NCI-H2227 (cell line): ENCODE results near the gene TRAF2.

Source experiments
- DNase-seq: peaks from one replicate; lab custom pipeline; 2025; ENCODE audit not compliant: unreplicated experiment; lab: John Stamatoyannopoulos, UW

The TRAF2 gene

DNA sequence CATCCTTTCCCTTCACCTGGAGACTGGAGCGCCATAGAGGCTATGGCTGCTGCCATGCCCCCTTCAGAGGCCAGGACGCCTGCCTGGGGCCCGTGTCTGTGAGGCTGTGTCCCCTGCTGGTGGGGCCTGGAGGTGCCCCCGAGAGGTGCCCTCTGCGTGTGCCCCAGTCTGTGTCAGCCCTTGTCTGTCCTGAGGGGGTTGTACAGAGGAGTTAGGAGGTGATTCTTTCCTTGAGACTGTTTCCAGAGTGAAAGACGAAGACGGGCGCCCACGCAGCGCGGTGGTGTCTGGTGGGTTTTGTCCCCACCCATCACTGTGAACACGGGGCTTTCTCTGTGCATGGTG lies 24.6 kb downstream of the TRAF2 start:
- DNase-seq = no peak

DNA sequence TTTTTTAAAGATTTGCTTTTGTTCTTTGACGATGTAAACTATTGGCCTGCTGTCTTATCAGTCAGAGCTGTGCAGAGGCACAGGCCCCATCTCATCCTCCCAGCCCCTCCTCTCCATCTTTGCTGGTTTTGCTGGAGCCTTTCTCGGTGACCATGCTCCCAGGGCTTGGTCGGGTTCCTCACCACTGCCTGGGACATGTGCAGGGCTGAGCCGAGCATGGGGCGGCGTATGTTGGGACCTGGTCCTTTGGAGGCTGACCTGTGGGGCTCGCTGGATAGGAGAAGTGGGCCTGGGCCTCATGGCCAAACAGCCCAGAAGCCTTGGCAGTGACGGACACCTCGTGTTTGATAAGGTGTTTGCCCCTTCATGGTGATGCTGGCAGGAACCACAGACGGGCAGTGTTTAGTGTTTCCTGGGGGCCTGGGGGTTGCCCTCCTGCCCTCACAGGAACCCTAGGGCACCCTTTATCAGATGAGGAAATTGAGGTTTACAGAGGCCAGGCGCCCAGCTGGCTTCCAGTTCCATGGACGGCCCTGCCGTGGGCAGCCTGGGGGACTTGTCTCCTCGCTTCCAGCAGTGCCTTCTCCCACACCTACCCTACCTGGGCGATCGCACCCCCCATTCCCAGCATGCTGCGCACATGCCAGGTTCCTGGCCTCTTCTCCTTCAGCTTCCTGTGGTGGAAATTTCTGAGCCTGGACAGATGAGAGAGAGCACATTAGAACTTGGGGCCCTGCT lies 27.6 kb downstream of the TRAF2 start:
- no peak for DNase-seq

DNA sequence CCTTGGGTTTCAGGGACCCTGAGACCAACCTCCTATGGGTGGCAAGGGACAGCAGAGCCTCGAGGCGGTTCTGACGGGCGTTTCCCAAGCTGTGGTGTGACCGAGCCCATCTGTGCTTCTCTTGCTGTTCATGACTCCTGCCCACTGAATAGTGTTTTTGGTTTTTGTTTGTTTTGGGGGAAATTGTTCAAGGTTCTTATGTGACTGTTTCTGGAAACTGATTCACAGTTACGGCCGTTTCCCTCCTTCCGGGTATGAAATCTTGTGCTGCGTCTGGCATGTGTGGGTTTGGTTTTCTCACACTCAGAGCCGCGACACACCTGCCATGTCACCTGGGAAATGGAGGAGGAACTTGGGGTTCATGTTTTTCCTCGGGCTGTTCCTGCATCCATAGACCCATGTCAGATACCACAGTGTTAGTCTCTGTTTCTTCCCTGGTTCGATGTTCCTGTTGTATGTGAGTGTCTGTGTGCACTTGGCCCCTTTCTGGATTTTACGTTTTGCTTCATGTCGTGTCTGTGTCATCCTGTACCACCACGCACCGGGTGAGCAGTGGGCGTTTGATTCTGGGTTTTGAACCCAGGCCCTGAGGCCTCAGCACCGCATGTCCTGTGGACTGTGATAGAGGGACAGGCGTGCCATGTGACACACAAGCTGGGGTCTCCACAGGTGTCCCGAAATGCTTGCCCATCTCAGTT lies 29.5 kb downstream of the TRAF2 start:
- no peak for DNase-seq

DNA sequence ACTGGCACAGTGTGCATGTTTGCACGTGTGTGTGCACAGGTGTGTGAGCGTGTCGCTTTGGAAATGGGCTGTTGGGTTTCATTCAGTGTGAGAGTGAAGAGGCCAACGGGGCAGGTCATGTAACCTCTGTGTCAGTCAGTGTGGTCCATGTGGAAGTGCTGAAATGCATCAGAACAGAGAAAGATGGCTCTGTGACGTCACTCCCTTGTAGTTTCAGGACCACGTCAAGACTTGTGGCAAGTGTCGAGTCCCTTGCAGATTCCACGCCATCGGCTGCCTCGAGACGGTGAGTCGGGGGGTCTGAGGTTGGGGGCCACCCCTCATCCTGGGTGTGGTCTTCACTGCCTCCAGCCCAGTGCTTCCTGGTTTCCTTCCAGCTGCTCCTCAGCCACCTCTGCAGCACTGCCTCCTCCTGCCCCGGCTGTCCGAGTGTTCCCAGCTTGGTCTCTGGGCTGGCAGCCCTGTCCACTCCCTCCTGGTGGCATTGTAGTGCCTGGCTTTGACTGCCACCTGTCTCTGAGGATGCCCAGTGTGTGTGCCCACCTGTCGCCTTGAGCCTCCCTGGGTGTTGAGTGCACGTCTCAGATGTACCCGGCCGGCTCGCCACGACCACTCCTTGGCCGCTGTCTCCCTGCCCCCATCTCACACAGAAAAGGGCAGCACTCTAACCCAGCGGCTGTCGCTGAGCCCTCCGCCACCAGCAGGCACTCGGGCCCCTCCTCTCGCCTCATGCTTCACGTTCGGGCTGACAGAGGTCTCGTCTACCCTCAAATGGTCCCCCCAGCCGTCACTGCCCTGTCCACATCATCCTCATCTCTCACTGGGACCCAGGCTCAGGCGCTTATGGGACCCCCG lies 30.2 kb downstream of the TRAF2 start:
- no peak for DNase-seq

DNA sequence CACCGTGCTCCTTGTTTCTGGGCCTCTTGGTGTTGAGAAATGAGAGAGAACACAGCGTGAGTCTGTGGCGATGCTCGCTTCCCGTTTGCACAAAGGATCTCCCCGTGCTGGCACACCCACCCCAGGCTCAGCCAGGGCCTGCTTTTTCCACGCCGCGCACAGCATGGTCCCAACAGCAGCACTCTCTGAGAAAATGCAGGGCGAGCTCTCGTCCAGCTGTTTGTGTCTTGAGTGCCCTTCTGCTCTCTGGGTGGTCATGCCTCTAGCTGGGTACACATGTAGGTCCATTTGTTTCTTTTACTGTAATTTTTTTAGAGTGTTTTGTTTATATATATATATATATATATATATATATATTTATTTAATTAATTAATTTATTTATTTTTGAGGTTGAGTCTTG lies 31.6 kb downstream of the TRAF2 start:
- no peak for DNase-seq

DNA sequence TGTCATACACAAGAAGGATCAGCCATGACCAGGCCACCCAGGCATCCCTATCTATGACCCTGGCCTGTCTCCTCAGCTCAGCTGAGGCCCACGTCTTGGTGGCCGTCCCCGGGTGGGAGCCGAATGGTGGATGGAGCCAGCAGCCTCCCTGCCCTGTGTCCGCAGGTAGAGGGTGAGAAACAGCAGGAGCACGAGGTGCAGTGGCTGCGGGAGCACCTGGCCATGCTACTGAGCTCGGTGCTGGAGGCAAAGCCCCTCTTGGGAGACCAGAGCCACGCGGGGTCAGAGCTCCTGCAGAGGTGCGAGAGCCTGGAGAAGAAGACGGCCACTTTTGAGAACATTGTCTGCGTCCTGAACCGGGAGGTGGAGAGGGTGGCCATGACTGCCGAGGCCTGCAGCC lies 33.8 kb downstream of the TRAF2 start:
- DNase-seq = no peak

DNA sequence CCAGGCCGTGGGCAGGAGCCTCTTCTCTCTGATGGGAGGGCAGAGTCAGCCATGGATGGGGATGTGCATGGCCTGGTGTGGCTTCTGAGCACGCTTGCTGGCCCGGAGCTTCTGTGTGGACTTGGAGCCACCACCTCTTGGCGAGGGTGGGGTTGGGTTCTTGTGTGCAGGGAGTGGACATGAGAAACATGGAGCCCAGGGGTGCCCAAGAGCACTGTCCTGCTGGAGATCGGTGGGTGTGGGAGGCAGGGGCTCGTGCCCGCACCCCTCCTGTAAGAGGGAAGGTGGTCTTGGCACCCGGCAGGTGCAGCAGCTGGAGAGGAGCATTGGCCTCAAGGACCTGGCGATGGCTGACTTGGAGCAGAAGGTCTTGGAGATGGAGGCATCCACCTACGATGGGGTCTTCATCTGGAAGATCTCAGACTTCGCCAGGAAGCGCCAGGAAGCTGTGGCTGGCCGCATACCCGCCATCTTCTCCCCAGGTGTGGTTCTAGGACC lies 34.5 kb downstream of the TRAF2 start:
- DNase-seq = no peak

DNA sequence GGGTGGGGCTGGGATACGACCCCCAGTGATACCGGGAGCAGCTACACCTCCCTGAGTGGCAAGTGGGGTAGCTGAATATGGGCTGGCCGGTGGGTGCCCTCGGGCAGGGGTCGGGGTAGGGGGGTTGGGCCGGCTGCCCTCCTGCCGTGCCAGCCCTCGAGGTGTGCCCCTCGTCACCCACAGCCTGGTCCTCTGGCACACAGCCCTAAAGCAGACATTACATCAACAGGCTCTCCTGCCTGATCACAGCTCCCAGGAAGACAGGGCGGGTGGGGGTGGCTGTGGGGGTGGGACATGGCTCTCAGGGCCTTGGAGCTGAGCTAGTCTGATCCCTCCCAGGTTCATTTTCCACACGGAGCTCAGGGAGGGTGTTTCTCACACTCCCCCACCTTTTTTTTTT lies 35.0 kb downstream of the TRAF2 start:
- DNase-seq = no peak

DNA sequence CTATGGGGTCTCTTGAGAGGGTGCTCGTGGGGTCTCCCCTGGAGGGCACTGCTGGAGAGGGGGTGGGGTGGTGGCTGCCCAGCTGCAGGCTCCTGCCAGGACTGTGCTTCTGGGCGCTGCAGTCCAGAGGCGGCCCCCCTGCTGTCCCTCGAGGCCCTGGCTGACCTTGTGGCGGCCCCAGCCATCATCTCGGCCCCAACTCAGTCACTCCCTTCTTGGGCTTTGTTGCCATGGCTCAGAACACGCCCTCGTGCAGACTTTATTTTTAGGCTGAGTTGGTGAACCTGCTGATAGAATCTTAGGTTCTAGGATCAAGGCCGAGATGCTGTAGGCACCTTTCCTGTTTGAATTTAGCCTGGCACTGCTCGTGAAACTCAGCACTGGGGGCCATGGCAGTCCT lies 35.4 kb downstream of the TRAF2 start:
- no peak for DNase-seq

DNA sequence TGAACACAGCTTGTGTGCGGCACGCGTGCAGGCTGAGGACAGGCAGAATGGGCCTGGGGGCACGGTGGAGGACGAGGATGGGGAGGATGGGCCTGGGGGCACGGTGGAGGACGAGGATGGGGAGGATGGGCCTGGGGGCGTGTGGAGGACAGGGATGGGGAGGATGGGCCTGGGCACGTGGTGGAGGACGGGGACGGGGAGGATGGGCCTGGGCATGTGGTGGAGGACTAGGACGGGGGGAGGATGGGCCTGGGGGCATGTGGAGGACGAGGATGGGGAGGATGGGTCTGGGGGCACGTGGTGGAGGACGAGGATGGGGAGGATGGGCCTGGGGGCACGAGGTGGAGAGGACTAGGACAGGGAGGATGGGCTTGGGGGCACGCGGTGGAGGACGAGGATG lies 36.2 kb downstream of the TRAF2 start:
- no peak for DNase-seq

DNA sequence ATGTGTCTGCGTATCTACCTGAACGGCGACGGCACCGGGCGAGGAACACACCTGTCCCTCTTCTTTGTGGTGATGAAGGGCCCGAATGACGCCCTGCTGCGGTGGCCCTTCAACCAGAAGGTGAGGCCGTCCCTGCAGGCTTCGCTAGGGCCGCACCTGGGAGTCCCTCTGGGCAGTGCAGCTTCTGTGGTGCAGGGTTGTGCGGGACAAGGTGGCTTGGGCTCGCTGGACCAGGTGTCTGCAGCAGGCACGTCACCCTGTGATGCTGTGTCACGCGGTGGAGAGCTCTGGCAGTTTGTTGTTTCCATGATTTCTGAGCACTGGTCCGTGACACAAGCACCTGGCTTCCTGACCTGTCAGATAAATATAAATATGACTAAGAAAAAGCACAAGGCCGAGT lies 37.6 kb downstream of the TRAF2 start:
- DNase-seq = no peak

DNA sequence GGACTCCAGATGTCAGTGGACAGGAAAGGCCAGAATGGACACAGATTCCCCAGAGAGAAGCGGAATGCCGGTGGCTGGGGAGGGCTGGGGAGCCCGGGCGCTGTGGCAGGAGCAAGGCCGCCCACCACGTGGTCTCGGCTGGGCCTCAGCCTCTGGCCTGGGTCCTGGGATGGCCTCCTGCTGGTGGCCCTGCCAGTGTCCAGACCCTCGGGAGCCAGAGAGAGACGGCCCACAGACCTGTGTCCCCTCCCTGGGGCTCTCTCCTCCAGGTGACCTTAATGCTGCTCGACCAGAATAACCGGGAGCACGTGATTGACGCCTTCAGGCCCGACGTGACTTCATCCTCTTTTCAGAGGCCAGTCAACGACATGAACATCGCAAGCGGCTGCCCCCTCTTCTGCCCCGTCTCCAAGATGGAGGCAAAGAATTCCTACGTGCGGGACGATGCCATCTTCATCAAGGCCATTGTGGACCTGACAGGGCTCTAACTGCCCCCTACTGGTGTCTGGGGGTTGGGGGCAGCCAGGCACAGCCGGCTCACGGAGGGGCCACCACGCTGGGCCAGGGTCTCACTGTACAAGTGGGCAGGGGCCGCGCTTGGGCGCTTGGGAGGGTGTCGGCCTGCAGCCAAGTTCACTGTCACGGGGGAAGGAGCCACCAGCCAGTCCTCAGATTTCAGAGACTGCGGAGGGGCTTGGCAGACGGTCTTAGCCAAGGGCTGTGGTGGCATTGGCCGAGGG lies 39.3 kb downstream of the TRAF2 start:
- DNase-seq = no peak

DNA sequence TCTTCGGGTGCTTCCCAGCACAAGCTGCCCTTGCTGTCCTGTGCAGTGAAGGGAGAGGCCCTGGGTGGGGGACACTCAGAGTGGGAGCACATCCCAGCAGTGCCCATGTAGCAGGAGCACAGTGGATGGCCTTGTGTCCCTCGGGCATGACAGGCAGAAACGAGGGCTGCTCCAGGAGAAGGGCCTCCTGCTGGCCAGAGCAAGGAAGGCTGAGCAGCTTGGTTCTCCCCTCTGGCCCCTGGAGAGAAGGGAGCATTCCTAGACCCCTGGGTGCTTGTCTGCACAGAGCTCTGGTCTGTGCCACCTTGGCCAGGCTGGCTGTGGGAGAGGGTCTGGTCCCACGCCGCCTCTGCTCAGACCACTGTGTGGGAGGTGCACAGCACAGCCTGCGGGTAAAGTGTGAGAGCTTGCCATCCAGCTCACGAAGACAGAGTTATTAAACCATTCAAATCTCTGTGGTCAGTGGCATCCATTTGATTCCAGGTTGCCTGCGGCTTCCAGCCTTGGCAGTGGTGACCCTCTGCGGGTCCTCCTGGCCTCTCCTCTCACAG lies 39.9 kb downstream of the TRAF2 start:
- no peak for DNase-seq

DNA sequence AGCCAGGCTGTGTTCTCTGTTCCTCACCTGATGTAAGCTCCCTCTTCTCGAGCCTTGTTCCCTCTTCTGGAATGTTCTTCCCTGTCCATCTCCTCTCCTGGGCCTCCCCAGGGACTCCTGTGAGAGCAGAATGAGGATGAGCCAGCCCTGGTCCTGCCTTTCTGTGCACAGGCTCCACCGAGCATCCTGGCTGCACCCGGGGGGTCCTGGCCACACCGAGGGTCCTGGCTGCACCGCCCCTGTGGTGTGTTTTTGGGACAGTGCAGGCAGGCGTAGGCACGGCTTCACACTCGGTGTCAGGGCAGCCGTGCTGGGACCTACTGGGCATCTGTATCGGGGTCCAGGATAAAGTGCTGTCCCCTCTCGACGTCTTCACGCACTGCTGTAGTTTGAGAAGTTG lies 40.4 kb downstream of the TRAF2 start:
- no peak for DNase-seq

DNA sequence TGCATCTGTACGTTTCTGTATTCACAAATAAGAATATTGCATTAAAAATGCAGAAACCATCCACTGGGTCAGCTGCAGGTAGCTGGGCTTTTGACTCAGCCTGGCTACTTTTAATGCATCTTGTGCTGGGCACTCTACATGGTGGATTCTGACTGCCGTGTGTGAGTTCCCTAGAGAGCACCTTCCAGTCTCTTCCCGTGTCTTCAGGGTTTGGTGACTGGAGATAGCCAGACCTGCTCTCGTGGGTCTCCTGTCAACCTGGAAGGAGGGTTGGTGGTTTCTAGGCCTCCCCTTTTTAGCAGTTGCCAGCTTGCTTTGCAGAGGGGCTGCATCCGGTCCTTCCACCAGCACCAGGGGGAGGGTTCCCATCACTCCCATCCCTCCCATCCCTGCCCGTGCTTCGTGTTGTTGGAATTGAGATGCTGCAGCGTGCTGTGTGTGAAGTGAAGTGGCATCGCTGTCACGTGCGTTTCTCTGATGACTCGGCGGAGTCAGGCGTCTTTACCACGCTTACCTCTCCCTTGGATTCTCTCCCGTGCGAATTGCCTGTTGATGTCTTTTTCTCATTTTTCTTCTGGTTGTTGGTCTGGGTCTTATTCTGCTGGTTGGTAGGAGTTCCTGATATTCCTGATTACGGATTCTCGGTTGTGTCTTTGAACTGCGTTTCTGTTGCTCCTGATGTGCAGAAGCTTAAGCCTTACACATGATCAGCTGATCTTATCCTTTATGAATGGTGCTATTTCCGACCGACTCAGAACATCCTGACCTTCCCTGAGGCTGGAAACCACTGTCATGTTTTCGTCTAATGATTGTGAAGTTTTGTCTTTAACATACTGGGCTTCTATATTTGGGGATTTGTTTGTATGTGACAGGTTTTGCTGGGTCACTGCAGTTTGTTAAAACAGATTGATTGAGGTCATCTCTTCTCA lies 41.3 kb downstream of the TRAF2 start:
- DNase-seq = no peak

DNA sequence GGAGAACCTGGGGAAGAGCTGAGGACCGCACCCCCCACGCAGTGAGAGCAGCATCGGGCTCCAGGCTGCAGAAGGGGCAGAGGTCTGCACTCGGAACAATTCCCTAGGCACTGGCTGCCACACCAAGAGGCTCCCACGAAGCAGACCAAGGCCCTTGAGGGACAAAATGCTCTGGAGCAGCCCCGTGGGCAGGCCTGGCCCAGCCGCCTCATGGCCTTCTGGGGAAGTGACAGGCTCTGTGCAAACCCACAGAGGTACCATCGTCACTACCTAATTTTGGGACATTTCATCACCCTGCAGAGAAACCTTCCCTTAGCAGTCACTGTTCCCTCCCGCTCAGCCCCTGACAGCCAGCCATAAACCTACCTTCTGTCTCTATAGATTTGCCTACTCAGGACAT lies 42.3 kb downstream of the TRAF2 start:
- DNase-seq = no peak

DNA sequence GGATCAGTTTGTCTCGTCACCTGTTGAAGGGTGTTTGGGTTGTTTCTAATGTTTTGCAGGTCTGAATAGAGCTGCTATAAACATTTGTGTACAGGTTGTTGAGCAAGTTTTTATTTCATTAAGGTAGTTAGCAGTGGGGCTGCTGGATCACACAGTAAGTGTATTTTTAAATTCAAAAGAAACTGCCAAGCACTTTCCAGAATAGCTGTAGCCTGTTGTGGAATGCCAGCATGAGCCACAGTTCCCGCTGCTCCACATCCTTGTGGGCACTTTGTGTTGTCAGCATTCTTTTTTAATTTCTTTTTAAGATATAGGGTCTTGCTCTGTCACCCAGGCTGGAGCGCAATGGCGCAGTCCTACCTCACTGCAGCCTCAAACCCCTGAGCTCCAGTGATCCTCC lies 43.7 kb downstream of the TRAF2 start:
- DNase-seq = no peak

DNA sequence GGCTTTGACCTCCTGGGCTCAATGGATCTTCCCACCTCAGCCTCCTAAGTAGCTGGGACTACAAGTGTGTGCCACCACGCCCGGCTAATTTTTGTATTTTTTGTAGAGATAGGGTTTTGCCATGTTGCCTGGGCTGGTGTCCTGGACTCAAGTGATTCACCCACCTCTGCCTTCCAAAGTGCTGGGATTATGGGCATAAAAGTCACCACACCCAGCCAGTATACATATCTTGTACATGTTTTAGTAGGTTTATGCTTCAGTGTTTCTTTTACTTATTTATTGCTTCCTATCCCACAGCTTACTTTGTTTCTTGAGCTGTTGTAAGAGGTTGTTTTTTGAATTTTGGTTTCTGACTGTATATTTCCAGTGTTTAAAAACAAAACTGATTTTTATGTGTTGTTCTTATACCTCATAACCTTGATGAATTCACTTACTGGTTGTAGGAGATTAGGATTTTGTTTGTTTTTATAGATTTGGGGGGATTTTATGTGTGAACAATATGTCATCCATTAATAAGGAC lies 45.4 kb downstream of the TRAF2 start:
- no peak for DNase-seq

DNA sequence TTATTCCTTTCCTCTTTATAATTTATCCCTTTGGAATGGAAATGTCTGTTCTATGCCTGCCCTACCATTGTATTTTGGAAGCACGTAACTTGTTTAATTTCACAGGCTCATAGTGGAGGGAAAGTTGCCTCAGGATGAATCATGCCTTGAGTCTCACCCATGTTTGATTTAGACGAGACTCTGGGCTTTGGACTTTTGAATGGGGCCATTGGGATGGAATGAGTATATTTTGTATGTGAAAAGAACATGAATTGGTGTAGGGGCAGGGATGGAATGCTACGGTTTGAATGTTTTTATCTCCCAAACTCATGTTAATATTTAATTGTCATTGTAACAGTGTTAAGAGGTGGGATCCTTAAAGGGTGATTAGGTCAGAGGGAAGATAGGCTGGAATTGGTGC lies 48.0 kb downstream of the TRAF2 start:
- no peak for DNase-seq

DNA sequence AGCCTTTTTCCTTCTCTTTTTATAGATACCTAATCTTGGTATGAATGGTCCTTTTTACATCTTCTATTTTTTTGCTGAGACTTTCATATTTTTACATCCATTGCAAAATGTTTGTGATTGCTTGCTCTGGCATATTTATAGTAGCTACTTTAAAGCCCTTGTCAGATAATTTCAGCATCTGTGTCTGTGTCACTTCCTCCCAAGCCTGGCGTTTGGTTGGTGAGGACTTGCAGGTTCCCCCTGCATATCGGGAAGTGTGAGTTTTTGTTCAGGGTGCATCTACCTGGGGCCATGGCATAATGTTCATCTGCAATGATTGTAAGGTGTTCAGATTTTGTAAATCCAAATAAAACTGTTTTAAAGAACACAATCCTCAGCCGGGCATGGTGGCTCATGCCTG lies 49.3 kb downstream of the TRAF2 start:
- DNase-seq = no peak
